B cell (primary cell): Measurements from ENCODE around the gene CEACAM16.

Experiments used
- CTCF ChIP-seq: fragments of 200-600 bp; IDR thresholded peaks from one replicate; pipeline ENCODE4 v1.8.0; 2022; ENCODE audit warnings: antibody characterized with exemption, mild to moderate bottlenecking
- EZH2 ChIP-seq: IDR thresholded peaks from 2 replicates; pipeline ENCODE4 v1.6.1; 2012; ENCODE audit warnings: borderline replicate concordance, low read depth, mild to moderate bottlenecking, moderate library complexity, low read length; ENCODE audit not compliant: insufficient read depth, poor library complexity, severe bottlenecking

DNA sequence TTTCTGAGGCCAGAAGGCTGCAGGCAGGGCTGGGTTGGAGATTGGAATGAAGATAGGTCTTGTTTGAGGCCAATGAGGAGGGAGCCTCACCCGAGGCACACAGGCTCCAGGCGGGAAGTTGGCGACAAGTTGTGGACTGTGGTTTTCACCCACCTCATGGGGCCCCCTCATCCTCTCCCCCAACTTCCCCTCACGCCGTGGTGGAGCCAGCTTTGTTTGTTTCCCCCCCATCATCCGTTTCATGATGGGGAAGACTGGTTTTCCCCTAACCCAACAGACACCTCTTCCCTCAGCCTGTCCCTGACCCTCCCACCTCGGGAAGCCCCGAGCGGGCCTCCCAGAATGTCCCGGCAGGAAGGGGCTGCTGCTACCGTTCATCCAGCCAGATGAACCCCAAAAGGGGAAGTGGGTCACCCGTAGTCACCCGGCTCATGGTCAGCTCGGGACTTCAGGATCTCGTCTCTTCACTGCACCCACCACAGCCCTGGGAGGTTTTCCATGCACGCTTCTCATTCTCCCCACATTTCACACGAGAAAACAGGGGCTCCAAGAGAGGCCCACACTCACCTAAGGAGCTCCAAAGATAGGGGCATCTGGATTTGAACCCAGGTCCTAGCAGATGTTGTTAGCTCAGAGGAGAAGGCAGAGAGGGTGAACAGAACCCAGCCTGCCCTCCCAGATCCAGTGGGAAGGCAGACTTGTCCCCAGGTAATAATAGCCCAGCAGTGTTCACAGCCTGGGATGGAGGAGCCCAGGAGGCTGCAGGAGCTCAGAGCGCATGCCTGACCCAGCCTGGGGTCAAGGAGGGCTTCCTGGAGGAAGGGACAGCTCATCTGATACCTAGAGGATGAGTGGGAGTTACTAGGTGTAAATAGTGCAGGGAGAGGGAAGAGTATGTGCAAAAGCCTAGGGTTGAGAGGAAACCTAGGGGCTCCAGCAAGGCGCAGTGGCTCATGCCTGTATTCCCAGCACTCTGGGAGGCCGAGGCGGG, 23.5 kb downstream of the CEACAM16 start:
- TF ChIP-seq CTCF (no peak), EZH2 (no peak)
